NAMALWA (cell line): ENCODE data around the gene FGFBP2.
A peak's percentile ranks its signal among the peaks of the same experiment; 100 is the strongest.

Experiments
- DNase-seq: peaks from one replicate; pipeline ENCODE4 v3.0.0-alpha.2; 2015; ENCODE audit warnings: low spot score

FGFBP2 gene, protein sequence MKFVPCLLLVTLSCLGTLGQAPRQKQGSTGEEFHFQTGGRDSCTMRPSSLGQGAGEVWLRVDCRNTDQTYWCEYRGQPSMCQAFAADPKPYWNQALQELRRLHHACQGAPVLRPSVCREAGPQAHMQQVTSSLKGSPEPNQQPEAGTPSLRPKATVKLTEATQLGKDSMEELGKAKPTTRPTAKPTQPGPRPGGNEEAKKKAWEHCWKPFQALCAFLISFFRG

DNA sequence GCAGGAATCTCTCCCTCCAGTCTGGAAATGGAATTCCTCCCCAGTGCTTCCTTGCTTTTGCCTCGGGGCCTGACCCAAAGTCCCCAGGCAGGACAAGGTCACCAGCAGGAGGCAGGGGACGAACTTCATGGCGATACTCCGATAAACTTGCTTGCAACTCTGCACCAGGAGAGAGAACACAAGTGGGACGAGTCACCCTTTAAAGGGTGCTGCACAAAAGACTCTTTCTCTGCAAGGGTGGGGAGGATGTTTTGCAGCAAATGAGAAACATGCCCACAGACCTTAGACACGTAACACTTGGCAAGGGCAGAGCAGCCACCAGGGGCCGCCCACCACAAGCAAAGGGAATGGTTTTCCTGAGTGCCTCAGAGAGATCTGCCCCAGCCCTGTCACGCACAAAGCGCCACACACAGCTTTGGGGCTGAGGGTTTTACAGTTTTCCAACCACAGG lies at the start of gene FGFBP2:
Gene FGFBP2, minus strand, starts transcription at position 175 of the 451 bp plus-strand sequence. Its CDS starts 46 bp downstream, at position 129.
- peak; percentile 62 for DNase-seq

DNA sequence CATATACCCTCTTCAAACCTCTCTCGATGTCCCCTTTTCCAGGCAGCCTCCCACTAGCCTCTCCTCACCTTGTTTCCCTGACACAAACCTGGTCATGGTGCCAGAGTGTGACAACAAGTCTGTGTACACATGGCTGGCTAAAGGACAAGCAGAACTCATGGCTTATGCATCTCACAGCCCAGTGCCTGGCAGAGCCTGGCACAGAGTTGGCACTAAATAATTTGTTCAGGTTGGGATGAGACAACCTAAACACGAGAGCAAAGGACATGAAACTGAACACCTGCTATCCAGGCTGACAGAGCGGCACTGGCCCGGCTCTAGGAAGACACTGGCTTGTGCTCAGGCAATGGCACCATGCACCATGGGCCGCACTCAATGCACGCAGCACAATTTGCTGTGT lies 48.2 kb upstream of the FGFBP2 start:
- no peak for DNase-seq

DNA sequence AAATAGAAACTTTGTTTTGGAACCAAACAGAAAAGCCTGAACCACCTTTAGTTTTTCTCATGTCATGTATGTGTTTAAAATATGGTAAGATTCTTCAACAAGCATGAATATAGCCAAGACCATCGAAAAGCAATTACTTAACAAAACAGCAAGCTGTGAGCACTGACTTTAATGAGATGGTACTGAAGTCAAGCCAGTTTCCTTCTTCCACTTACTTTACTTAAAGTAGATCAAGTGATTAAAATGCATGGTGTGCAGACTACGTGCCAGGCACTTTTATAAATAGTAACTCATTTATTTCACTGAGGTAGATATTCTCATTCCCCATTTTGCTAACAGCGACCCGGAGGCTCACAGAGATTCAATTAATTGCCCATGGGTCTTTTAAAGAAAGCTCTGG lies 46.2 kb upstream of the FGFBP2 start:
- DNase-seq: no peak

DNA sequence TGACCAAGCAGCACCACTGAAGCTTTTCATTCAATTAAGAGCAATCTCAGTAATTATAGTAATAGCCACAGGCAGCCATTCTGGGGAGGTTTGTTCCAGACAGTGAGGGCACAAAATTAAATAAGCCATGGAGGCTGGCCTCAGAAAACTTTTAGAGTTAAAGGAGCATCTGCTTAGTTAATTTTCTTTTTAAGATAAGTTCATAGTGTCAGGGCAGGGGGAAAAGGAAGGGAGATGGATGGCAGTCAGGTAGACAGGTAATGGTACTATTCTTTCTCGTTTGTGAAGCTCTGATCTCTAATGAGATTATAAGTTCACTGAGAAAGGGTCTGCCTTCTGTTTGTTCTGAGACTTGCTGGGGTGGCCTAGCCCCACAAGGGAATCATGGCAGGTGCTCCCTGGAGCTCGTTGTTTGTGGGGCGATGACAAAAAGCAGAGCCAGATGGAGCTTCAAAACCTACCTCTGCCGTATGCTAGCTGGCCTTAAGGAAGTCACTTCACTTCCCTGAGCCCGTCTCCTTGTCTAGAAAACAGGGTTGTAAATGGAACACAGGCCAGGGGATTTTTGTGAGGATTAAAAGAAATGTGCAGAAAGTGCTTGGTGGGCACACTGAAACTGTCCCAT lies 44.6 kb upstream of the FGFBP2 start:
- no peak for DNase-seq

DNA sequence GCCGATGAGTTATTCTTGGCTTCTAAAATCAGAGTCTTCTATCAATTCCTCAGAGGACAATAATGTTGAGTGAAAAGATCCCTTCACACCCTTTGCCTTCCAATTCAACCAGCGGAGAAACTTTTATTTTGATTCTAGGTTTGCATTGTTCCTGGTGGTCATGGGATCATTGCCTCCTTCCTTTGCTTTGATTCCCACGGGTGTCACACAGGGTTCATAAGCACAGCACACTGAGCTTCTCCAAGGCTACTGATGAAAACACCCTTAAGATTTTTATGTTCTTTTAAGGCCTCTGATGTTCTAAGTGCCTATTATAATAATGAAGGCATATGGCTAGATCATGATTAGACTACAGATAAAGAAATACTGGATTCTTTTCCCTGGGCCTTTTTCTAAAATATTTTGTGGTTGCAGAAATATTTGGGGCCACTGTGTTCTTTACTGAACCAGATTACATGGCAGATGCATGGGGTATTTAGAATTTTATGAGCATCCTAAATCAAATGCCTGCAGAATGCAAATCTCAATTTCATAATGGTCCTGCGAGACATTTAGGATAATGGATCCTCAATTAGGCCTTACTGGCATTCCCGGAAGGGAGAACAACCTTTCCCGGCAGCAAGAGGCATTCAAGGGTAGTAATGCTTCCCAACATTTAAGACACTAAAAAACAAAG lies 43.9 kb upstream of the FGFBP2 start:
- DNase-seq: no peak

DNA sequence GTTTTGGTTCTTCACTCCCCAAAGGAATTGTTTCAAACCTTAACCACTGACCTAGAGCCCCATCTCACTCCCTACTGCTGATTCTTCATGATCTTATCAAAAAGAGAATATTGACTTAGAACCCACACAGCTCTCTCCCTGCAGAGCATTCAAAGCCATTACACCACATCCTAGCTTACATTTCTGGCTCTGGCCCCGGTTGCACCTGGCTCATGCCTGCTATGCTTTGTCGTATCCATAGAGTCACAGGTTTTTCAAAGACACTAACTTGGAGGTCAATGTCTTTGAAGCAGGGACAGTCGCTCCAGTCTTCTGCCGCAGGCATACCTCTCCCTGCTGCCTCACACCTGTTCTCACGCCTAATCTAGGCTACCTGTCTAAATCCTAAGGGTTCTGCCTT lies 42.7 kb upstream of the FGFBP2 start:
- DNase-seq: no peak

DNA sequence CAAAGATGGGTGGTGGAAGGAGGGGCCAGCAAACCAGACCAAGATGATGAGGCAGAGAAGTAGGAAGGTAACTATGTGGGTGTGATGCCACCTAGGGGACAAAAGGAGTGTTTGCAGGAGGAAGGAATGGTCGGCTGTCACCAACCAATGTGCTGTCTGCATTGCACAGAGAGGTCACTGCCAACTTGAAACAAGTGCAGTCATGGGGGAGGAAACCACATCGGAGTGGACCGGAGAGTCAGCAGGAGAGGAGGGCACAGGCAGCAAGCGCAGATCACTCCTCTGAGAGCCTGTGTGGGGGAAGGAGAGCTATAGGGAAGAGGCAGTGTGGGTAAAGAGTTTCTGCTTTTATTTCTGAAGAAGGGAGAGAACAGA lies 38.5 kb upstream of the FGFBP2 start:
- peak; percentile 86 for DNase-seq

DNA sequence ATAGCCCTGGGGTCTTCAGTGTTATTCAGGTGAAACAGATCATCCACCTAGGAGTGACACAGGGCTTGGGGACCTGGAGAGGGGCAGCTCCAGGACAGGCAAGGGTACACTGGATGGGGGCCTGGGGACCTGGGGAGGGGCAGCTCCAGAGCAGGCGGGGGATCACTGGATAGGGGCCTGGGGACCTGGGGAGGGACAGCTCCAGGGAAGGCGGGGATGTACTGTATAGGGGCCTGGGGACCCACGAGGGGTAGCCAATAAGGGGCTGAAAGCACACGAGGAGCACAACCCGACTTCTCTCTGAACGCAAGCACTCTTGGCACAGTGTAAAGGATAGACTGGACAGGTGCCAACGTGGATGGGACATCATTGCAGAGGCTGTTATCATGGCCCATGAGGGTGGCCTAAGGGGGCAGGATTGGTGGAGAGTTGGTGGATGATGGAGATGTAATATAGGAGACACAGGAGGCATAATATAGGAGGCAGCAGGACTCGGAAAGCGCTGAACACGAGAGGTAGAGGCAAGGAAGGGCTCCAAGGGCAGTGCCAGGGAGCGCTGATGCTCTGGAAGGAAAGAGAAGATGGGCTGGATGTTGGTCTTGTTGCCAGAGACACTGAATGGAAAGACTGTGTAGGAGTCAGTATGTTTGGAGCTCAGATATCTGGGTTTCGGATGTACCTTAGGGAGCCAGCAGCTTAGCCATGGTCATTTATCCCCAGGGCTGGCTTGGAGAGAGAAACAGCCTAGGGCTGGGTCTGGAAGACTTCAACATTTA lies 37.9 kb upstream of the FGFBP2 start:
- no peak for DNase-seq

DNA sequence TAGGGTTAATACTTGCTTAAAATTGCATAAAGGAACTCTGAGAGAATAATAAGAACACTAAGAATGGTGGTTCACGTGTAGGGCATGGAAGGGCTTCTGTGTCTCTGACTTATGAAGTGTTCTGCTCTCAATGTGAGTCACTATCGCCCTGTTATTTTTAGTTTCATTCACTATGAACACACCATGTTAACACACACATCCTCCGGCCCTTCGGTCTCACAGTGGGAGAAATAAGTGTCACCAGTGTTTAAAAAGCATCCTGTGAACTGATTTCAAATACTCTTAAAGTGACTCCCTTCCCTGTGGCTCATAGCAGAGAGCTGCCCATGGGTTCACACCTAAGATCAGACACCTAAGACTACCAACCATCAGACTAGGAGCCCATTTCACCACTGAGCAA lies 33.8 kb upstream of the FGFBP2 start:
- no peak for DNase-seq

DNA sequence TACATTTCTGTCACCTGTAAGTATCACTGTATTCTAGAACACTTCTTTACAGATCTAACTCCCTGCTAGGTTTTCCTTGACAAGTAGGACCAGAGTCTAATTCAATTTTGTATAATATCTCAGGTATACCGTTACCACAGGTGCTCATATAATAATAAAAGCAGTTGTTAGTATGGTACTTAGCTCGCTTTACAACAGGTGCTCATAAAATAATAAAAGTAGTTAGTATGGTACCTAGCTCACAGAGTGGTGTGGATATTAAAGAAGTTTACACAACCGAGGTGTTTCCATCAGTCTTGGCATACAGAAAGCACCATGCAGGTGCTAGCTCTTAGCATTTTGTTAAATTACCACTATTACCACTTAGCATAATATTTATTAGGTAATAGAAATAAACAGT lies 32.9 kb upstream of the FGFBP2 start:
- no peak for DNase-seq

DNA sequence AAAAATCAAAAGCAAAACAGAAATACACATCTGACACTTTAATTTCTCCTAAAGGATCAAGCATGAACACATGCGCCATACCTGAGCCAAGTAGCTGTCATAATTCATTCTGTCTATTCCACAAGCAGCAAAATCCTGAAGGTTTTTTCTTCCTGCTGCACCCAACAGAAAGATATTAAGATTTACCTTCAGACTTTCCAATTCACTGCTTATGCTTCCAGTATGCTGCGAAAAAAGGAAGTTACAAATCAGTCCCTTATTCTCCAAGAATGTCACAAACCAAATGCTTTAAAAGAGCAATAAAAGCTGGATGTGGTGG lies 29.2 kb upstream of the FGFBP2 start:
- DNase-seq: no peak

DNA sequence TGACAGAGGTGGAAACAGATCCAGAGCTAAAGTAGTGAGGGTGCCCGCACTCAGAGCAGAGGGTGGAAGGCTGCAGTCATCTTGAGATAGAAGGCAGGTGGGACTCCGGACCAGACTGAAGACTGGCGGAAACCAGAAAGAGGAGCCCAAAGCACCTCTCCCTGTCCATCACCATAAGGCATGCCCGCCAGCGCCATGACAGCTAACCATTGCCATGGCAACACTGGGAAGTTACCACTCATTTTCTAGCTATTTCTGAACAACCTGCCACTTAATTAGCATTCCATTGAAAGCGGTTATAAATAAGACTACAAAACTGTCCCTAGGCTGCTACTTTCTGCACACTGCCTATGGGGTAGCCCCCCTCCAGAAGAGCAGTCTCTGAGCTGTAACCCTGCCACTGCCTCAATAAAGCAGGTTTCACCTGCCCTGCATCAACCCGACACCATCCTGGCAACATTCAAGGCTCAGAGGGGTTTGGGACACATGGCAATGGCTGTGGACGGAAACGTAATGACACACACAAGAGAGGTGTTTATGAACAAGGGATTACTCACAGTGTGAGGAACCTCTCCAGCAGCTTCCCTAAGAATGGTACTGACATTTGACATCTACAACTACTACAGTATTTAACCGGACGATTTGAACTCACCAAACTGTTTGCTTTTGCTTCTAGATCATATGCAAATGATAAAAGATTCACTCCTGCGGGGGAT lies 27.8 kb upstream of the FGFBP2 start:
- no peak for DNase-seq

DNA sequence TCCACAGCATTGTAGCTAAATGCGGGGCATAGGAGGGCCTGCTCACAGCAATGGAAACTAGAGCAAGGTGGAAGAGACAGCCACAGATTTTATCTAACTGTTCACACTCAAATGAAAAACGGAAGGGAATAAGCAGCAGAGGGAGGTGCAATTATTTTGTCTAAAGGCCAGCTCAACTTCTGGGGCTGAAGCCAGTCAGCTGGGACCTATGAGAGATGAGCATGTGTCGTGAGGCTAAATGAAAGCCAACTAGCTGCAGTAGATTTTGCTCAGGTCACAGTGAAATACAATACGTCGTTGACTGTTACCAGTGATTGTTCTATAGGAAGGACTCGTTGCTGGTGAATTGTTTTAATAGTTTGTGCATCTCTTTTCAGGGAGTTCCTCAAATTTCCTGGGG lies 26.4 kb upstream of the FGFBP2 start:
- DNase-seq: no peak

DNA sequence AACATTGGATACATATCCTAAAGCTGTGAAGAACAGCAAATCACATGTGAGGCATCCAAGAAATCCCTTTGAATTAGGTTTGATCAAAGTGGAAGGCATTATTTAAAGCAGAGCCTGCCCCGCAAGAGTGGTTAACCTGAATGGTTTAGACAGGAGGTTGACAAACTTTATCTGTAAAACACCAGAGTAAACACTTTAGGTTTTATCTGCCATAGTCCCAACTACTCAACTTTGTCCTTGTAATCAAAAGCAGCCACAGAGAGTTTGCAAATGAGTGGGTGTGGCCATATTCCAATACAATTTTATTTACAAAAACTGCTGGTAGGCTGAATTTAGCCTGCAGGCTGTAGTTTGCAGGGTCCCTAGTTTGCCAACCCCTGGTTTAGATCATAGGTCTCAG lies 25.2 kb upstream of the FGFBP2 start:
- no peak for DNase-seq

DNA sequence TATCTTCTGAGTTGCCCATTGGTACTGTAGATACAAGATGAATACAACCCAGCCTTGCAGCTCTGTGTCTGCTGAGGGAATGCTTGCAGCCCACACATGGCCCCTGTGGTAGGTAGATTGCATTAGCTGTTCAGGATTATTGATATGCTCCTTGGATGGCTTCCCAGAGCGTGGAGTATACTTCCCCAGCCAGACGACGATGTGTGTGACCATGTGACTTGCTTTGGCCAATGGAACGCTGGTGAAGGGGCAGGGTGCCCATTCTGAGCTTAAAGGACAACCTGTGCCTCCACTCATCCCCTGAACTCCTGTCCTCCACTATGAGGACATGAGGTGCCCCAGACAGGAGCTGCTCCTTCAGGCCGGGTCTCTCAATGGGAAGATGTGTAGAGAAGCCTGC lies 23.9 kb upstream of the FGFBP2 start:
- DNase-seq: no peak

DNA sequence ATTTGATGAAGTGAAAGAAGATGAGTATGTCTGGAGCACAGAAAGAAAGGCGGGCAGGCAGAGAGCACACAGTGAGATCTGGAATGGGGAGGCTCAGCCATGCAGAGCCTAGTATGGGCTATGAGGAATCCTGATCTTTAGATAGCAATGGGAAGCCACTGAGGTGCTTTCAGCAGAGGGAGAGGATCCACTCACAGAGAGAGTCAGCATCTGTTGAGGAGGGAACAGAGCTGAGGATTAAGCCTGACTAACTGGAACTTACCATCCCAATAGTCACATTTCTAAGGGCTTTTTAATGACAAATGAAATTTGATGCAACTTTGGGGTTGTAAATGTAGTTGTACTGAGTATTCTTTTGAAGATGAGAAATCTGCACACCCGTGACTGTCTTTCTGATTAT lies 20.6 kb upstream of the FGFBP2 start:
- DNase-seq: no peak

DNA sequence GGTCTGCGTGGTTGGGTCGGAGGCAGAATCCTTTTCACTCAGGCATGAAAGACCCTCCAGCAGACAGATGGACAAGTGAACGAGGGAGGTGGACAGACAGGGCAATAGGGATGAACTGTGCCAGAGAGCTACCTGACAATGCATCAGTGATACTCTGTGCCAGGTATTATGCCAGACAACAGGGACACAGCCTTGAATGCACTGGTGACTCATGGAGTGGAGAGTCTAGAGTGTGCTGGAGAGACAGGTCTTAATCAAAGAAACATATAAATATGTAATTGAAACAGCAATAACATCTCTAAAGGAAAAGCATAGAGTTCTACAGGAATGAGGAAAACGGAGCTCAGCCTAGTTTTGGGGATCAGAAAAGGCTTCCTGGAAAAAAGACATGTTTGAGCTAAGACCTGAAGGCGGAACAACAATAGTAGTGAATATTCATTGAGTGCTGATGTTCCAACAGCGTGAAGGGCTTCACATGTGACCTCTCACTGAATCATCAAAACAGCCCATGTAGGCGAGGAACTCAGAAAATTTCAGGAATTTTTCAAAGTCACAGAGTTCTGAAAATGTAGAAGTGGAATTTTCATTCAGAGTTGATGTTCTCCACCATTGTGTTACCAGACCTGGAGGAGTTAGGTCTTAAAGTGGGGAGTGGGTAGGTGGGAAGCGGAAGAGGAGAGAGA lies 20.0 kb upstream of the FGFBP2 start:
- DNase-seq: no peak

DNA sequence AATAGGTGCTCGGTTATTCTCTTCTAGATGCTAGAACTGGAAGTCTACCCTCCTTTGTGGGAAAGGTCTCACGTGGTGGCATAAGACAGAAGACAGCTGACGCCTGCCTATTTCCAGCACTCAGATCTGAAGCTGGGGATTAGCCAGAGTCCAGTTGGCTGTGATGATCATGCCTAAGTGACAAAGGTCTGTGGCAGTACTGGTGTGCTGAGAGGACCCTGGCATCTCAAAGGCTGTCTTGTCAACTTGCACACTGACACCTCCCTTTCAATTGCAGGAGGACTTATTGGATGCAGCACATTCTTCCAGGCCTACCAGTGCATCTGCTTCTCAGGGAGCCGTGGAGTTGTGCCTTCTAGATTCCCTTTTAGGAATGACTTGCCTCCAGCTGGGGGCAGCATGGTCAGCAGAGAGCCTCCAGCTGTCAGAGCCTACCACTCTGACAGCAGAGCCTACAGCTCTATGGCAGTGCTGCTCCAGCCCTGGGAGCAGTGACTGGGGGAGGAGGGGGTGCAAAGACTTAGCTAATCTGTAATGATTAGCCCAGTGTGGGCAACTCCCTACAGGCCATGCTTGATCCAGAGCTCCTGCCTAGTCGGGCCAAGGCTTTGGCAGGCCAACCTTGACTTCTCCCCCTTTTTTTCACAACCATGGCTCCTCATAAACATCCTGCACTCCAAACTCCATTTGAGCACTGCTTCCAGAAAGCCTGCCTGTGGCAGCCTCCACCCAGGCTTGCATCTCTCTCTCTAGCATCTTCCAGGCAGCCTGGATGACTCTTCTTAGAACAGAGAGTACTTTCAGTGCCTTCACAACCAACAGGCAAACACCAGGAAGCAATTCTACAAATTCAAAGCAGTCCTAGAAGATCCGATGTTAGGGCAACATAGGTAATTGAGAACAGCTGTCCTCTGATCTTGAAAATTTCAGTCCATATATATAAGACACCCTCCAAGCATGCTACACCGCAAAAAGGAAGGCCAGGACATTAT lies 13.8 kb upstream of the FGFBP2 start:
- no peak for DNase-seq

DNA sequence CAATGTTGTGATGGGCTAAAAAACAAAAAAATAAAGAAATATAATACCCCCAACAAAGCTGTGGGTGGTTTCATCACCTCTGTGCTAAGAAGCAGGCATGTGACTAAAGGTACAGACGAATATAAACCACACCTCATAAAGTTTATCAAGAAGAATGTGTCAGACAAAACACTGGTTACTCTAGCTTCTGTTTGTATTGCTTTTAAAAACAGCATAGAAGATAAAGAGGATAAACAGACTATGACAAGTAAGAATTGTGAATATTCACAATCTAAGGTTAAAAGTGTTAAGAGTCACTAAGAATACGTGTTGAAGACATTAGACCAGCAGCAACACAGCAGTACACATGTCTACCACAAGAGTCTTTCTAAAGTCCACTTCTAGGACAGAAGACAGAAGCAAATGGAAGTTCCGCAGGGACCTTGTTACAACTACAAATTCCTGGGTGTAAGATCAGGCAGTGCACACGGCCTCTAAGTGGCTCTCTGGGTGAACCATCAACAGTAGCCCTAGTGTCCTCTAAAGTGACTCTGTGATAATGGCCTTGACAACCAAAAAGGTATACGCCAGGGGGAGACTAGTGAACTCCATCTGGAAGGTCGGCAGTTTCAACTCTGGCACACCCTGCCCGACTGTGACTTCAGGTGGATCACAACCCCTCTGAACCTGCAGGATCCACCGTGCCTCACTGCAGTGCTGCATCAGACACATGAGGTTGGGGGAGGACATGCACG lies 8.3 kb upstream of the FGFBP2 start:
- no peak for DNase-seq
